Stimulated activated CD4-positive, alpha-beta T cell treated with anti-CD3 and anti-CD28 coated beads, Interleukin-1b, Interleukin-23, amount 100 ng/mL, for 1 hour (primary cell): ENCODE data around the gene HRAS.
"Not testable (repeated sequence)": the region's sequence is repeated elsewhere in the genome, so short reads cannot be mapped to it uniquely, and the experiment has no call there.

ENCODE experiments used
- DNase-seq, 2 donors: peaks; one replicate each; pipeline ENCODE4 v3.0.0-alpha.2; 2020; ENCODE audit warnings: low read depth in 2 of 2

Gene HRAS

DNA sequence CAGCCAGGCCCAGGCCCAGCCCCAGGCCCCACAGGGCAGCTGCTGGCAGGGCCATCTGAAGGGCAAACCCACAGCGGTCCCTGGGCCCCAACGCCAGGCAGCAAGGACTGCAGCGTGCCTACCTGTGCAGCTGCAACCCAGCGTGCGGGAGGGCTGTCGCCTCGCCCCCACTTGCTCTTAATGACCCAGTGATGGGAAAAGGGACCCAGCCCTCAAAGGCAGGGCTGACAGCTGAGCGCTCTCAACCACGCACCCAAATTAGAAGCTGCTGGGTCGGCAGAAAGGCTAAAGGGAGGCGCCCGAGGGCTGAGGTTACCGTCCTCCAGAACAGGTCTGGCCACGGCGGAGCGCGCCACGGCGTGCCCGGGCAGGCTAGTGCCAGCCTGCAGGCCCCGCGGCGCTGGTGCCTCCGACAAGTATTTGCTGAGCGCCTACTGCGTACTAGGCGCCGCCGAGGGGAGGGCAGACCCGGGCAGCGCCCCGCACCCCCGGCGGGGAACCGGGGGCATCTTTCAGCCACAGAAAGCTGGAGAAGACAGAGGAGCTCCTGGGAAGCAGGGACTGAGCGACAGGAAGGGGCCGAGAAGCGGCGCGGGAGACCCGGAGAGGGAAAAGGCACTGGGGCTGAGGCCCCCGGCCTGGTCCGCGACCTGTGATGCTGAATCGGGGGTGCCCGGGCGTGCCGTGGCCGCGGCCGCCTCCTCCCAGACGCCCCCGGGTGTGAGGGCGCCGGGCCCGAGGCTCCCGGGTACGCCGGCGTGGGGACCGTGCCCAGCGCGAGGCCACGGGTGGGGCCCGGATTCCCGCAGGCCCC is 773 bp downstream of the HRAS start:
- DNase-seq, result no peak

DNA sequence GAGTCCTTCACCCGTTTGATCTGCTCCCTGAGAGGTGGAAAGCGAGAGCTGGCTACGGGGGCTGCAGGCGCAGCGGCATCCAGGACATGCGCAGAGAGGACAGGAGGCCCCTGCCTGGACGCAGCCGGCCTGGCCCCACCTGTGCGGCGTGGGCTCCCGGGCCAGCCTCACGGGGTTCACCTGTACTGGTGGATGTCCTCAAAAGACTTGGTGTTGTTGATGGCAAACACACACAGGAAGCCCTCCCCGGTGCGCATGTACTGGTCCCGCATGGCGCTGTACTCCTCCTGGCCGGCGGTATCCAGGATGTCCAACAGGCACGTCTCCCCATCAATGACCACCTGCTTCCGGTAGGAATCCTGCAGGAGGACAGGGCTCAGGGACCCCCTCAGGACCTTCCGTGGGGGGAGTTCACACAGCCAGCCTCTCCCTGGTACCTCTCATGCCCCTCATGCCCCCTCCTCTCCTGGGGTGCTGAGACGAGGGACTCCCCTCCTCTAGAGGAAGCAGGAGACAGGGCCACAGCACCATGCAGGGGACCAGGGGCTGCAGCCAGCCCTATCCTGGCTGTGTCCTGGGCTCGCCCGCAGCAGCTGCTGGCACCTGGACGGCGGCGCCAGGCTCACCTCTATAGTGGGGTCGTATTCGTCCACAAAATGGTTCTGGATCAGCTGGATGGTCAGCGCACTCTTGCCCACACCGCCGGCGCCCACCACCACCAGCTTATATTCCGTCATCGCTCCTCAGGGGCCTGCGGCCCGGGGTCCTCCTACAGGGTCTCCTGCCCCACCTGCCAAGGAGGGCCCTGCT is 1.6 kb downstream of the HRAS start:
- no peak for DNase-seq

DNA sequence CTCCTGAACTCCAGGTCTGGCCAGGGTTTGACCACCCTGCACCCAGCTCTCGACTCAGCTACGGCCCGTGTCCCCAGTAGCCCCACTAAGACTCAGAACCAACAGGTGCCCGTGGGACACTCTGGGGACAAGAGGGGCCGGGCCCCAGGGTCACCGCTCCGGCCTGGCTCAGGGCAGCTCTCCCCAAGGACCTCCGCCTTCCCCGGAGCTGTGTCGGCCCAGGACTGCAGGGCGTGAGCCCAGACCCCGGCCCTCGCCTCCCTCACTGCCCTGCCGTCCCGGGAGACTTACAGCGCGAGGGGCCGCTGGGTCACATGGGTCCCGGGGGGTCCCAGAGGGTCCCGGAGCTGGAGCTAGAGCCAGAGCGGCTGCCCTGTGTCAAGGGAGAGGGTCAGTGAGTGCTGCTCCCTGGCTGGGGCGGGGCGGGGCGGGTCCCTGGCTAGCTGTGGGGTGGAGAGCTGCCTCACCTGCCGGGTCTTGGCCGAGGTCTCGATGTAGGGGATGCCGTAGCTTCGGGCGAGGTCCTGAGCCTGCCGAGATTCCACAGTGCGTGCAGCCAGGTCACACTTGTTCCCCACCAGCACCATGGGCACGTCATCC is 2.3 kb downstream of the HRAS start:
- DNase-seq, result no peak

DNA sequence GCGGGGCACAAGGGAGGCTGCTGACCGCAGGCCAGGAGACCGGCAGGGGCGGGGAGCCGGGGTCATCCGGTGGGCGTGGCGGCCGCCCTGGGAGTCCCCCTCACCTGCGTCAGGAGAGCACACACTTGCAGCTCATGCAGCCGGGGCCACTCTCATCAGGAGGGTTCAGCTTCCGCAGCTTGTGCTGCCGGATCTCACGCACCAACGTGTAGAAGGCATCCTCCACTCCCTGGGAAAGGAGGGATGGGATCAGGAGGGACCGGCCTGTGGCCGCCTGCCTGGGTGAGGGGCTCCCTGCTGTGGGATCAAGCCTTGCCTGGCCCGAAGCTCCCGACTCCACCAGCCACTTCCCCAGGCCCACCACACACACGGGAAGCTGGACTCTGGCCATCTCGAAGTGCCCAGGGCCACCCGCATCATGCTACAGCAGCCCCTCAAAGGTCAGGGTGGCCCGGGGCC is 2.8 kb downstream of the HRAS start:
- DNase-seq, result no peak

DNA sequence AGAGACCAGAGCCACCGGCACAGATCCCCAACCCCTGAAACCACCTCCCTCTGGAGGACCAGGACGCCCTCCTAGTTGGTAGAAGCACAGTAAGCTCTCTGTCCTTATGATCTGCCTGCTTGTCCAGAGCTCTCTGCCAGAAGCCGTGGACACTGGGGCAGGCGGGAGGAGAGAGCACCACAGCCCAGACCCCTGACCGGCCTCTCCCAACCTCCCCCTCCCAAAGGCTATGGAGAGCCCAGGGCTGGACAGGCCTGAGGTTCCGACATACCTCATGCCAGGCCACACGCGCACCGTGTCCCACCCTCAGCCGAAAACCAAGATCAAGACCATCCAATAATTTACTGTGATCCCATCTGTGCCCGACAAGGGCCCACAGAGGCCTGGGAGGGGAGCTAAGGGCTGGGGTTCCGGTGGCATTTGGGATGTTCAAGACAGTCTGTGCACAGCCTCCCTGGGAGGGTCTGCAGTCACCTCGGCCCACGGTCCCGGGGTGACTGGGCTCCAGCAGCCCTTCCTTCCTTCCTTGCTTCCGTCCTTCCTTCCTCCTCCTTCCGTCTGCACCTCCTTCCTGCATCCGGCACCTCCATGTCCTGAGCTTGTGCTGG is 3.4 kb downstream of the HRAS start:
- DNase-seq, result no peak

DNA sequence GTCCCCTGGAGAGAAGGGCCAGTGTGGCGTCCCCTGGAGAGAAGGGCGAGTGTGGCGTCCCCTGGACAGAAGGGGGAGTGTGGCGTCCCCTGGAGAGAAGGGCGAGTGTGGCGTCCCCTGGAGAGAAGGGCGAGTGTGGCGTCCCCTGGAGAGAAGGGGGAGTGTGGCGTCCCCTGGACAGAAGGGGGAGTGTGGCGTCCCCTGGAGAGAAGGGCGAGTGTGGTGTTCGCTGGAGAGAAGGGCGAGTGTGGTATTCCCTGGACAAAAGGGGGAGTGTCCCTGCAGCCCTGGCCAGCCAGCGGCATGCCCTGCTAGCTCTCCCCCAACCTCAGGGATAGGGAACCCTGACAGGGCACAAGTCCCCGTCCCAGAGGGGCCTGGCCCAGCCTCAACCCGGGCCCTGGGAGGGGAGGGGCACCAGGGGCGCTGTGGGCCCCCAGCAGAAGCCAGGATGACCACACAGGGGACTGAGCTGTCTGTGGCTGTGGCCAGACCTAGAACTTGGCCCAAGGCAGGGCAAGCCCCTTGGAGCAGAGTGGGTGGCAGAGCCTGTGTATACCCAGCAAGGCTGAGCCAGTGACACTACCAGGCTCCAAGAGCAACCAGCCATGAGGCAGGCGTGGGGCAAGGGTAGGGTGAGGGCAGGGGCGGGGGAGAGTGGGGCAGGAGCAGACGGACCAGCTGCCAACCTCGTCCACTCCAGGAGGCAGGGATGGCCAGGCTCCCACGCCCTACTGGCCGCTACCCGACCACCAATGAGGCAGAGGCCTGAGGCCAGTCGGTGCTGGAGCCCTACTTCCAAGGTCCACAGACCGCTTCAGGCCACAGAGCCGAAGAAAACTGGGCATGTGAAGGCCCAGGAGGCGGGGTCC is 4.2 kb downstream of the HRAS start:
- no peak for DNase-seq

DNA sequence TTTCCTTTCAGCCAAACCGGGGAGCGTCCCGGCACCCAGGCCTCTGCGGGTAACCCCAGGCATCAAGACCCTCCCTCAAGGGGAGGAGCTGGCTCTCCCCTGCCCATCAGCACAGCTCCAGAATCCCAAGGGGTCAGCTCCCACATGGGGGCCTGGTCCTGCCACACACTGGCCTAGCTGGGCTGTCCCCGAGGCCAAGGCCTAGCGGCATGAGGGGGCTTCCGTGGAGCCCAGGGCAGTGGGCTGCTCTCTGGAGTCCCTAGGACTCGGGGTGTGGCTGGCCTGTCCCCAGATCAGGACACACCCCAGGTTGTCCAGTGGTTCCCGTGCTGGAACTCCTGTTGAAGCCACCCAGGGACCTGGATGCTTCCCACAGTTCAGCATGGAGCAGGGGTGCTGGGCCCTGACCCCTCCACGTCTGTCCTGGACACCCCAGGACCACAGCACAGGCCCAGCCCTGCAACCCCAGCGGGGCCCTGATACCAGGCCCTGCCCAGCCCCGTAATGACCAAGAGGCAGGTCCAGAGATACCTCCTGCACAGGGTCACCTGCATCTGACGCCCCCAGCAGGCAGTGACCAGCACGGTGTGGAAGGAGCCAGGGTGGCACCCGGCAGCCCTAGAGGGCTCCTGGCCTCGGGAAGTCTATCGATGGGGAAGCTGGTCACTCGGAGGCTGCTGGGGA is 5.5 kb downstream of the HRAS start:
- DNase-seq, result no peak

DNA sequence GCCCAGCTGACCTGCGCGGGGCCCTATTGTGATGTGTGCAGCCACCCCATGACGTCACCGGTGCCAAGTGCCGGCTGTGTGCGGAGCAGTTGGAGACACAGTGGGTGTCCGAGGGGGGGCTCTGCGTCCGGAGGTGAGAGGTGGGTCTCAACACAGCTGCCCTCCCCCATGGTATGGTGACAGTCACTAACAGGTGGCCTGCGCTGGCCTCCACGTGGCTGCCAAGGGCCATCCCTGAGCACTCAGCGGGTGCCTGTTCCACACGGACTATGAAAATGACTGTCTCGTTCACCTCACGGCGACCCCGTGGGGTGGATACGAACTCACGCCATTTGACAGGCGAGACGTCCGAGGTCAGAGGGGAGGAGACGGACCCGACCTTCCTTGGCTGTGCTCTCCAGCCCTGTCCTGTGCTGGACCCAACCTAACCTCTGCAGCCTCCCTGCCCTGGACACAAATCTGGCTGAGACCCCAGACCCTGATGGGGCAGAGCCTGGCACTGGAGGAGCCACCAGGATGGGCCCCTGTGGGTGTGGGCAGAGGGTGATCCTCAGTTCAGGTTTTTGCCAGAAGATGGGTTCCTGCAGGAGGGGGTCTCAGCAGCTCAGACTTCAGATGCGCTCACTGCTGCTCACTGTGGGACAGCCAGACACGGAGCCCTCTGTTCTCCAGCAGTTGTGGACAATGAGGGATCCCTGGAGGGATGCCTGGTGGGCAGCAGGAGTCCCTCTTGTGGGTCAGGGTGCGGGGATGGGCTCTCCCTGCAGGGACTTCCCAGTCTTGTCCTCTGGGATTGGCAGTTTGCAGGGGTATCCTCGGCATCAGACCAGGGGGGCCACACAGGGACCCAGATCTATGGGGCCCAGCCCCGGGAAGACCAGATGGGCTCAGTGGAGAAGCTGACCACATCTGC is 6.3 kb downstream of the HRAS start:
- DNase-seq, result no peak

DNA sequence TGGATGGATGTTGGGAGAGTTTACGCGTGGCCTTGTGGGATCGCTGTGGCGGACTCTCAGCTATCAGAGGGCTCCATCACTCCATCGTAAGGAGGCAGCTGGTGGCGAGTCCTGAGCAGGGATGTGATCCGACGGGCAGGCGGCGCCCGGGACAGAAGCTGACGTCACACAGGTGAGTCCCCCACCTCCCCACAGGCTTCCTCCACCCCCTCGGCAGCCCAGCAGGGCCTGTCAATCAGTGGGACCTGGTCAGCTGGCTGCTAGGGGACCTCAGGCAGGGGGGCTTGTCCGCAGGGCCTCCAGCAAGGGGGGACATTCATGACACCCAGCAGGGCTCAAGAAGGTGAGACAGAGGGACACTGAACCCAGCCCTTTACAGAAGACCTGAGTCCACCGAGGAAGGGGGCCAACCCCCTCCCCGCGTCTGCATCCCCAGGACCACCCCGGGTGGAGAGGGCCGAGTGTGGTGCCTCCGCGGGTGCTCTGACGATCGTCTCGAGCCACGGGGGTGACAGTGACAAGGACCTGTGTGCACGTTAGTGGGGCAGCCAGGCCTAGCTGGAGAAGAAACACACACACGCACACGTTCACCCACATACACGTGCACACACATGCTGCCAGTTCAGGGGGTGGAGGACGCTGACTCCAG is 7.1 kb downstream of the HRAS start:
- DNase-seq, result no peak

DNA sequence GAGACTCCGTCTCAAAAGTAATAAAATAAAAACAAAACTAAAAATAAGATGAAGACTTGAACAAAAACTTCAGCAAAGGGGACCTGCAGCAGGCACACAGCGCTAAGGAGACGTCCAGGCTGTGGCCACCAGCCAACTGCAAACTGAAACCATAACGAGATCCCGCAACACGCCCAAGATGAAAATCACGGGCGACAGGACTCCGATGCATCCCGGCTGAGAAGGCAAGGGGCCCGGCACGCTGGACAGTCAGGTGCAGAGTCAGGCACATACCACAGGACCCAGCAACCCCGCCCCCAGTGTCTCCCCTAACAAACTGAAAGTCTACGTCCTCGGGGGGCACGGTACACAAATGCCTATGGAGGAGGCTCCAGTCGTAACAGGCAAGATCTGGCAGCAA is 9.2 kb downstream of the HRAS start:
- no peak for DNase-seq

DNA sequence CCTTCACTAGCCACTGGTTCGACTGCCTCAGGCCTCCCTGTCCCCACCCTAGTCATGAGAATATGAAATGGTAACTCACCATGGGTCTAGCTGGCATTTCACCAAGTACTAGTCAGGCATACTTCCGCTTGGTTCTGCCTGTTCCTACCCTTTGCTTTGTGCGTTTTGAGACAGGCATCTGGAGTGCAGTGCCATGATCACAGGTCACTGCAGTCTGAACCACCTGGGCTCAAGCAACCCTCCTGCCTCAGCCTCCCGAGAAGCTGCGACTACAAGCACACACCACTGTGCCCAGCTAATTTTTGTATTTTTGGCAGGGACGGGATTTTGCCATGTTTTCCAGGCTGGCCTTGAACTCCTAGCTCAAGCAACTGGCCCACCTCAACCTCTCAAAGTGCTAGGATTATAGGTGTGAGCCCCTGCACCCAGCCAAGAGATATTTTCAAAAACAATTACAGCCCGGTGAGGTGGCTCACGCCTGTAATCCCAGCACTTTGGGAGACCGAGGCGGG is 14.1 kb downstream of the HRAS start:
- no peak for DNase-seq

DNA sequence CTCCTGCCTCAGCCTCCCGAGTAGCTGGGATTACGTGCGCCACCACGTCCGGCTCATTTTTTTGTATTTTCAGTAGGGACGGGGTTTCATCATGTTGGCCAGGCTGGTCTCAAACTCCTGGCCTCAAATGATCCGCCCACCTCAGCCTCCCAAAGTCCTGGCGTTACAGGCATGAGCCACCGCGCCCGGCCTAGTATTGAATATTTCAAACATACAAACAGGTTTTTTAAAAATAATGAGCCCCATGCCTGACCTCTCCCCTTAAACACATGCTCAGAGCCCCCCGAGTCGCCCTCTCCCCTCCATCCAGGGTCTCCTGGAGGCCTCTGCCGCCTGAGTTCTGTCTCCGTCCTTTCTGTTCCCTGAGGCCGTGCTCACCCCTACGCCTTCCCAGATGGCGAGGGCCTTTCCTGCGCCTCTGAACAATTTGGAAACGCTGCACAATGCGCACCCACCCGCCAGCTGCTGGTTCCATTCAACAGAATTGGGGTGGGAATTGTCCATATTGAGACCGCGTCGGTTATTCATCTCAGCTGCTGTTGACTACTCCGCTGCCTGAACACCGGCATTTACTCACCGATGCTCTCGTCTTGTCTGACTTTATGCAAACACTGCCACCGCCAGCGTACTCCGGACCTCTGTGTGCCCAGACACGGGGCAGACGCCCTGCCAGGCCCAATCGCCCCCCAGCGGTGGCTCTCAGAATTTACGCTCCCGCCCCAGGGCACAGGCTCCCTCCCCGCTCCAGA is 14.8 kb downstream of the HRAS start:
- no peak for DNase-seq

DNA sequence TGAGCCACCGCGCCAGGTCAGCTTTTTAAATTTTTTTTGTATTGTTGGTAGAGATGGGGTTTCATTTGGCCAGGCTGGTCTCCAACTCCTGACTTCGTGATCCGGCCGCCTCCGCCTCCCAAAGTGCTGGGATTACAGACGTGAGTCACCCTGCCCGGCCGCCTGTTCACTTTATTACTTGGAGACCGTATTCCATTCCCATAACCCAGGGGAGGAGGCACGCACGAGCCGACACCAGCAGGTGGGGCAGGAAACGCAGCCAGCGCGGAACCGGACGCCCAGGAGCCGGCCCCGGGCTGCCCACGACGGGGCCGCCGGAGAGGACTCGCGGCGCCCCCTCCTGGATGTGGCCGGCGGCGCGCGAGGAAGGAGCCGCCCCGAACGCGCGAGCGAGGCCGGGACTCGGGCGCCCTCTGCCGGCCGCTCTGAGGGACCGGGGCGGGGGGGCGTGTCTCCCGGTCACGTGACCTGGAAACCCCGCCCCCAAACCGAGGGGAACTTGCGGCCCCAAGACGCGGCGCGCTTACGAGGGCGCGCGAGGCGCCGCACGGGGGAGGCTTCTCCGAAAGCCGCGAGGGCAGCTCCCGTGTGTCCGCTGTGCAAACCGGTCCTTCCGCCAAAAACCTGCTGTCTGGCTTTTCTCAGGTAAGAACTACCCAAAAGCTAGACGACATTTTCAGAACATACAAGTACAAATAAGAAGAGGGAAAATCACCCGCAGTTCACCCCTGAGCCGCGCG is 16.7 kb downstream of the HRAS start:
- DNase-seq, result peak; percentile 79 to 86

DNA sequence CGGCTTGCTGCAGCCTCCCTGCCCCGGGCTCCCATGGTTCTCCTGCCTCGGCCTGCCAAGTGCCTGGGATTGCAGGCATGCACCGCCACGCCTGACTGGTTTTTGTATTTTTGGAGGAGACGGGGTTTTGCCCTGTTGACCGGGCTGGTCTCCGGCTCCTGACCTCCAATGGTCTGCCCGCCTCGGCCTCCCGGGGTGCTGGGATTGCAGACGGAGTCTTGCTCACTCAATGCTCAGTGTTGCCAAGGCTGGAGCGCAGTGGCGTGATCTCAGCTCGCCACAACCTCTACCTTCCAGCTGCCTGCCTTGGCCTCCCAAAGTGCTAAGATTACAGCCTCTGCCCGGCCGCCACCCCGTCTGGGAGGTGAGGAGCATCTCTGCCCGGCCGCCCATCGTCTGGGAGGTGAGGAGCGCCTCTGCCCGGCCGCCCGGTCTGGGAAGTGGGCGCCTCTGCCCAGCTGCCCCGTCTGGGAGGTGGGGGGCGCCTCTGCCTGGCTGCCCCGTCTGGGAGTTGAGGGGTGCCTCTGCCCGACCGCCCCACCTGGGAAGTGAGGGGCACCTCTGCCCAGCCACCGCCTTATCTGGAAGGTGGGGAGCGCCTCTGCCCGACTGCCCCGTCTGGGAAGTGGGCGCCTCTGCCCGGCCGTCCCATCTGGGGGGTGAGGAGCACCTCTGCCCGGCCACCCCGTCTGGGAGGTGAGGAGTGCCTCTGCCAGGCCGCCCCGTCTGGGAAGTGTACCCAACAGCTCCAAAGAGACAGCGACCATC is 18.3 kb downstream of the HRAS start:
- not testable (repeated sequence) for DNase-seq

DNA sequence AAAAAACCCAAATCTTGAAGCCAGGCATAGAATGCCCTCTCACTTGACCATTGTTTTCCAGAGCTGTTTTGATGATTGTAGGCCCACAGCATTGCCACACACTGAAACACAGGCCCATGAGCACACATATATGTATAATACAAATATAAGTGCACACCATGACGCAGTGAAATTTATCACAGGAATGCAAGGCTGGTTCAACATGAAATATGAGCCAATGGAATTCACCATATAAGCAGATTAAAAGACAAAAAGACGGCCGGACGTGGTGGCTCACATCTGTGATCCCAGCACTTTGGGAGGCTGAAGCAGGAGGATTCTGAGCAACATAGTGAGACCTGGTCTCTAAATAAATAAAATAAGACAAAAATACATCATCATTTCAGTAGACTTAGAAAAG is 19.0 kb downstream of the HRAS start:
- no peak for DNase-seq

DNA sequence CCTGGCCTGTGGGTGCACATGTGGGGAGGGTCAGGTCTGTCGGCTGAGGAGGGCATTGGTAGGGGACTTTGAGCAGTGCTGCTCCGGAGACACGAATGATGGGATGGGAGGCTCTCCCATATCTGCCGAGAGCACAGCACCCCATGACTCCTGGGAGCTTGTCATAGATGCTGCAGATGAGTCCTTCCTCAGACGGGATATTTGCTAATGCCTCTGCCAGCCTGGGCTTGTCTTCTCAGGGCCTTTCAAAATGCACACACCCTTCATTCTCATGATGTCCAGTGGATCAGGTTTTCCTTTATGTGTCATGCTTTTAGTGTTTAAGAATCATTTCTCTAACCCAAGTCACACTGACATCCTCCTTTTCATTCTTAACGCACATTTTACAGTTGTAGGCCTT is 20.2 kb downstream of the HRAS start:
- no peak for DNase-seq

DNA sequence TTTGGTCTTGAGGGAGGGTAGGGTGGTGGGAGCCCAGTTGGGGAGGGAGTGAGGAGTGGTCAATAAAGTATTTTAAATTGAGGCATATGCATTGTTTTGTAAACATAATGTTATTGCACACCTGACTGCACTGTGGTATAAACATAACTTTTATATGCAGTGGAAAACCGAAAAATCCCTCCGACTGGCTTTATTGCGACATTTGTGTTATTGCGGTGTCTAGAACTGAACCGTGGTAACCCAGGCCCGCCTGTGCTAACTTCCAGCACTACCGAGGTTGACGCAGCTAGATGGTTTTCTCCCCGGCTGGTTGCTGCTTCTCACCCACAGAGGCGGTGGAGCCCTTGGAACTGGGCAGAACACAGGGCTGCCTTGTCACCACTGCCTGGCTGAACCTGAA is 20.8 kb downstream of the HRAS start:
- no peak for DNase-seq
